Measurements from ENCODE around the gene C1orf50. TPM values are rescaled to one million over a fixed set of nuclear protein-coding genes. Genes with fewer than 3 reads are reported as not detected.
"Not testable (repeated sequence)": the region's sequence is repeated elsewhere in the genome, so short reads cannot be mapped to it uniquely, and the experiment has no call there.

Gene C1orf50
- total RNA-seq, 1 experiment from 2014 or later = 6.1 TPM

DNA sequence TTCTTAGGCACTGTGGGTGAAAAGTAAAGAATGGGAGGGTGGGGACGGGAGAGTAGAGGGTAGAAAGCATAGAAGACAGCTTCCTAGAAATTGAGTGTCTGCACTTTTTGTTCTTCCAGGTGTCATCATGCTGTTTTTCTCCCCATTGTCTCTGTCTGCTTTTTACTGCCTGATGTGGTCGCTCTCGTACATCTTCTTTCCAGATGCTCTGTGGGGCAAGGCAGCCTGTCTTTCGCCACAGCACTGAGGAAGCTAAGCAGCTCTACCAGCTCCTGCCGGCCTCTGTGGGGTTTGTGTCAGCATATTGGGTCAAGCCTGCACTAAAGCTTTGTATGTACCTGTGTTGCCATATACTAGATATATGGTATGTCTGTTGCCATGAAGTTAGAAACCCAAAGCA is 30.9 kb downstream of the C1orf50 start:
- DNase-seq (ENCODE audit: low spot score) = no peak

GRCh38 chr1:42801832-42802473 is 34.9 kb downstream of the C1orf50 start:
- no peak for DNase-seq (ENCODE audit: low spot score)

DNA sequence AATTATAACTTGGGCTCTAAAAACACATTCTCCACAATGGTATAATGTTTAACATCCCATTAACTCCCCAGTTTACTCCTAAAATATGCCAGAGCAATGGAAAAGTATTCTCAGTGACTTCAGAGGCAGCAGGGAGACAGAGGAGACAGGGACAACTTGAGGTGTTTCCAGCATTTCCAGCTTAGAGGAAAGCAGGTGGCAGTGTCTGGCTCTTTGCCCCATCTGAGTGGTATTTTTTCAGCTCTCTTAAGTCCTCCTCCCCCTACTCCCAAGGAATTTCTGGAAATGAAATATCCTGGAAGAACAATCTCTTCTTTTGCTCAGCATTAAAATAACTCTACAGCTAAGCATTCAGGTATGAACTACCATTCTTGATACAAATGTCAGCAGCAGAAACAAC is 39.1 kb downstream of the C1orf50 start:
- DNase-seq (ENCODE audit: low spot score) = no peak

- no peak for DNase-seq (ENCODE audit: low spot score)
These were observed 39.5 kb downstream of the C1orf50 start for GRCh38 chr1:42806593-42806992.

DNA sequence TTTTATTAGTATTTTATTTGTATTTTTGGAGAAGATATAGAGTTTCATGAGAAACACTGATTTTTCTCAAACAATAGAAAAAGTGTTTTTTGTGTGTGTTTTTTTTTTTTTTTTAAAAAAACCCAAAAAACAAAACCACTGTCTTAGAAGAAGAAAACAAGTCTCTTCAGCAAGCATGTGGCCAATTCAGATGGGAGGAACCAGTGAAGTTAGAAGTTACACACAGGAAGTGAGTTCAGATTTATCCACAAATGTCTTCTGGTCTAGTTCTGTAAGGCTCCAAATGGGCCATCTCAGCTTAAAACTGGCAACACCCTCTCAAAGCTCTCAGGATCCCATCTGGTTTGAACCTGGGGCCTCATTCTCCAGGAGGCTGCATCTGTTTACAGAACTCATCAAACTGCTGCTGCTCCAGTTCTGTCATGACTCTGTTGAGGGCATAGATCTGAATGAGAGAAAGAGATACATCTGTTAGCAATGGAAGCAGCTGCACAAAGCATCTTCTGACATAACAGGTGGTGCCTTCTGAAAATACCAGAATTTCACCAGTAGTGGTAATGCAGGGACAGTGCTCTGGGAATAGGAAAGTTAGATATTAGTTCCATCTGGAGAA is 40.1 kb downstream of the C1orf50 start:
- DNase-seq (ENCODE audit: low spot score) = no peak

DNA sequence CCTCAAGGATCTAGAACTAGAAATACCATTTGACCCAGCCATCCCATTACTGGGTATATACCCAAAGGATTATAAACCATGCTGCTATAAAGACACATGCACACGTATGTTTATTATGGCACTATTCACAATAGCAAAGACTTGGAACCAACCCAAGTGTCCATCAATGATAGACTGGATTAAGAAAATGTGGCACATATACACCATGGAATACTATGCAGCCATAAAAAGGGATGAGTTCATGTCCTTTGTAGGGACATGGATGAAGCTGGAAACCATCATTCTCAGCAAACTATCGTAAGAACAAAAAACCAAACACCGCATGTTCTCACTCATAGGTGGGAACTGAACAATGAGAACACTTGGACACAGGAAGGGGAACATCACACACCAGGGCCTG is 47.8 kb downstream of the C1orf50 start:
- DNase-seq (ENCODE audit: low spot score) = not testable (repeated sequence)

DNA sequence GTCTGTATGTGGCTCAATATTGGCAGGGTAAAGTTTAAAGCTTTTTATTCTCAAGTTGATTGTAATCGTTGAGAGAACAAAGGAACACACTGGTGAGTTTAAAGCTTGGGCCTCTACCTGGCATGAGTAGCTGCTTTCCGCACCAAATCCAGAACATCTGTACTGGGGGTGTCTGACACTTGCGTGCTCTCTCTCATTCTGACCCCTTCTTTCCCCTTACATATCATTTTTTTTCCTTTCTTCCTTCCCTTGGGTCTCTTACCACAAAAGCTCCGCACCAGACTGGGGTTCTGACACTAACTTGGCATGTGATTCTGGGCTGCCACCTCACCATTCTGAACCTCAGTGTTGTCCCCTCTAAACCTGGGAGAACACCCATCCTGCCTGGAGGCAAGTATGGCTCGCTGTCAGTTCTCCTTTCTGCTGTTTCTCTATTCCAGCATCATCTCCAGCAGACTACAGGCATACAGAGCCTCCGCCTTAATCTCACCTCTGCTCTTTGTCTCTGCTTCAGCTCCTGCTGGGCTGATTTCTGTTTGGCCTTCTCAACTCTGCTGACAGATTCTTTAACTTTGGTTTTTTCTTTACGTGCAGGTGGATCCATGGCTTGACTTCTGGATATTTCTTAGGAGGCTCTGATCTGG is 49.0 kb downstream of the C1orf50 start:
- peak; percentile 9 for DNase-seq (ENCODE audit: low spot score)

DNA sequence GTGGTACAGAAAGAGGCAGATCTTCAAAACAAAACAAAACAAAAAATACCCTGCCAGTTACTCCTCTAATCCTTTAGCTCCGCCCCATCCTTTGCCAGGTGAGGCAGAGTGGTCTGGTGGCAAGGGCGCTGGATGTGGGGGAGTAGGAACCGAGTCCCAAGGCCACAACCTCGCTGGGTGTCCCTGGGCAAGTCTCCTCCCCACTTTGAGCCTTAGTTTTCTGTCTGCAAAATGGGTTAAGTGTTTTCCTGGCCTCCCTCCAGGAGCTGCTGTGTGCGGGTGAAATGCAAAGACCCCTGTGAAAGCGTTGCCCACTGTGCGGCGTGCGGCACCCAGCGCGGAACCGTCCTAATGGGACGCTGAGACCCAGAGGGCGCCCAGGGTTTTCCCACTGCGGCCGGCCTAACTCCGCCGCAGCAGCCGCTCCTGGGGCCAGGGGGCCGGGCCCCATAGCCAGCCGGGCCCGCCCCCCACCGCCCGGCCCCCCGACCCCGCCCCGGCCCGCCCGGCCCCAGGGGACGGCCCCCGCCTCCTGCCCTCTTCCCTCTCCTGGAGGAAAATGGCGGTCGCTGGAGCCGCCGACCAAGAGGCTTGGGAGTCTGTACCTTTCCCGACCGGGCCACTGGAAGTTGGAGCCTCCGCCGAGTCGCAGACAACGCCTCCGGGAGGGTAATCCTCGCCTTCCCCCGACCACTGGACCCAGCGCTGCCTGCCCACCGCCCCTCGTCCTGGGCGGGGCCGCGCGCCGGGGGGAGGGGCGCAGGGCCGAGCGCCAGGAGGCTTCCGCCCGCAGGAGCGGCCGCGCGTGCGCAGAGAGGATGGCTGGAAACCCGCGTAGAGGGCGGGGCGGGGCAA is 49.8 kb downstream of the C1orf50 start, which contains the start of the genes ERMAP and SVBP:
Gene ERMAP, plus strand, starts transcription at position 538 of the 855 bp plus-strand sequence. CDS start 13,327 bp downstream, outside the sequence.
Gene SVBP, minus strand, starts transcription at position 813 of the 855 bp plus-strand sequence. CDS start 853 bp downstream, outside the sequence.
- peak; percentile 67 for DNase-seq (ENCODE audit: low spot score)

DNA sequence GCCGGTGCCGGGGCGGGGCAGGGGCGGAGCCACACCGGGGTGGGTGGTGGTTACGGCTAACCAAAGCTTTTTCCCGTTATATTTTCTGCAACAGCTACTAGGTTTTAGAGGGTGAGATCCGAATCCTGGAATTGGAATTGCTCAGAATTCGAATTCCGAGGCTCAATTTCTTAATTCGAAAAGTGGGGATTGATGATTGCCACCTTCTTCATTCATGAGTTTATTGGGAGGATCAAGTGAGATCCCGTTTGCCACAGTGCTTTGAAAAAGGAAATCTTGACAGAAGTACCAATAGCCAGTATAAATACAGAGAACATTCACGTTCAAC is 50.4 kb downstream of the C1orf50 start:
- no peak for DNase-seq (ENCODE audit: low spot score)

DNA sequence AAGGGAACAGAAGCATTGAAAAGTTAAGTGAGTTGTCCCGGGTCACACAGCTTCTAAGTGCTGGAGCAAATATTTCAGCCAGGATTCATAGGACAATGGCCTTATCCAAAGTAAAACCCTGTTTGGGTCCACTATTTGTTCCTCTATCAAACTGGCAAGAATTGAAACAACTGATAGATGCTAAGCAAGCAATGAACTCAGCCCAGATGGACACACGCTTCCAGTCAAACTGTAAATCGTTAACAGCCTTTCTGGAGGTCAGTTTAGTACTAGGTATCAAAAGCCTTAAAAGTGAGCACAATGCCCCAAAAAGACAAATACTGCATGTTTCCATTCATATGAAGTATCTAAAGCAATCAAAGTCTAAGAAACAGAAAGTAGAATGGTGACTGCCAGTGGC is 50.9 kb downstream of the C1orf50 start:
- DNase-seq (ENCODE audit: low spot score) = no peak

GRCh38 chr1:42820813-42821212 is 53.8 kb downstream of the C1orf50 start:
- DNase-seq (ENCODE audit: low spot score) = no peak

GRCh38 chr1:42821690-42822089 is 54.6 kb downstream of the C1orf50 start:
- DNase-seq (ENCODE audit: low spot score) = no peak

DNA sequence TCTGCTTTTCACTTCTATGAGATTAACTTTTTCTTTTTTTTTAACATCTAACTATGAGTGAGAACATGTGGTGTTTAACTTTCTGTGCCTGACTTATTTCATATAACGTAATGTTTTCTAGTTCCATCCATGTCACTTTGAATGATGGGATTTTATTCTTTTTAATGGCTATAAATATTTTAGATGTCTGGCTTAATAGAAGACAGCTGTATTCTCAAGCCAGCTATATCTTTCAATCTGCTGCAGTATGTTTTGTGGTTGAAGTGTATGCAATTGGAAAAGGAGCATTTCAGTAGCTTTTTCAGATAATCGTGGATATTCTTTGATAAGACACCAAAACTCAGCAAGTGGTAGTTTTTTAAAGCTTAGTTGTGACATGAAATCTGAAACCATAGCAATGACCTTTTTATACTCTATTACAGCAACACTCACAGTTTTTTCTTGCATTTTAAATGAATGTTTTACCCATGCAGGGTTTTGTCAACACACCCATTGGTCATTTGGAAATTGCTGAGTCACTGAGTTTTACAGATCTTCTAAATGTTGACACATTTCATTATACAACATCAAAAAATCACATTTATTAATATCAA is 55.8 kb downstream of the C1orf50 start:
- DNase-seq (ENCODE audit: low spot score) = no peak

GRCh38 chr1:42824481-42825035 is 57.5 kb downstream of the C1orf50 start:
- no peak for DNase-seq (ENCODE audit: low spot score)

GRCh38 chr1:42825036-42825851 is 58.2 kb downstream of the C1orf50 start:
- no peak for DNase-seq (ENCODE audit: low spot score)

Other genes starting within 250 kb of the C1orf50 start
- 74.9 and 114 TPM in 2 replicates for gene PPIH, start 108.8 kb upstream of the C1orf50 start, total RNA-seq (2014; rRNA removed; shearing (Covaris generic))
- 744 and 821 TPM in 2 replicates for gene YBX1, start 84.8 kb upstream of the C1orf50 start, total RNA-seq (2014; rRNA removed; shearing (Covaris generic))
- gene CLDN19, start 27.0 kb upstream of the C1orf50 start, total RNA-seq (2014; rRNA removed; shearing (Covaris generic)) = not detected in 2 replicates
- gene P3H1, start 221 bp upstream of the C1orf50 start, total RNA-seq (2014; rRNA removed; shearing (Covaris generic)) = 79.5 and 95.5 TPM in 2 replicates
- 0.05 TPM in 1 of 2 replicates, not detected in the other for gene TMEM269, start 17.7 kb downstream of the C1orf50 start, total RNA-seq (2014; rRNA removed; shearing (Covaris generic))
- gene ERMAP, start 49.9 kb downstream of the C1orf50 start, total RNA-seq (2014; rRNA removed; shearing (Covaris generic)) = 6.2 and 7.8 TPM in 2 replicates
- gene SVBP, start 50.1 kb downstream of the C1orf50 start, total RNA-seq (2014; rRNA removed; shearing (Covaris generic)) = 15.2 and 25.8 TPM in 2 replicates
- gene ZNF691, start 79.4 kb downstream of the C1orf50 start, total RNA-seq (2014; rRNA removed; shearing (Covaris generic)) = 4.4 and 9.1 TPM in 2 replicates
- gene SLC2A1, start 191.6 kb downstream of the C1orf50 start, total RNA-seq (2014; rRNA removed; shearing (Covaris generic)) = 164 and 282 TPM in 2 replicates